CD8-positive, alpha-beta memory T cell (primary cell): ENCODE data around the gene NEB. TPM values are rescaled to one million over a fixed set of nuclear protein-coding genes. Genes with fewer than 3 reads are reported as not detected.
"Not testable (repeated sequence)": the region's sequence is repeated elsewhere in the genome, so short reads cannot be mapped to it uniquely, and the experiment has no call there.

Source experiments
- CTCF ChIA-PET: fragments of 350-600 bp; sonication (Branson Sonifier 250); formaldehyde crosslinking; loops from one replicate; lab custom pipeline; 2021; ENCODE audit warnings: antibody characterized with exemption; lab: Charles Lee
- POLR2A ChIA-PET: fragments of 350-600 bp; sonication (Branson Sonifier 250); formaldehyde crosslinking; loops from one replicate; lab custom pipeline; 2021; ENCODE audit warnings: antibody characterized with exemption; lab: Charles Lee
- DNase-seq, 5 donors: peaks; one replicate each; pipeline versions ENCODE4 v3.0.0 to v3.0.0-alpha.2; 2020 to 2022; ENCODE audit warnings: mixed read lengths in 1 of 5
- H3K27ac ChIP-seq: one replicate; pipeline ENCODE4 v1.7.0; 2013; ENCODE audit warnings: low read depth, mild to moderate bottlenecking, low read length, moderate library complexity
- H3K27me3 ChIP-seq: 2 replicates; pipeline ENCODE4 v1.7.0; 2013; ENCODE audit warnings: low read length, mild to moderate bottlenecking; ENCODE audit not compliant: insufficient read depth, poor library complexity, severe bottlenecking
- H3K36me3 ChIP-seq: 2 replicates; pipeline ENCODE4 v1.7.0; 2013; ENCODE audit warnings: mild to moderate bottlenecking, low read length, moderate library complexity; ENCODE audit not compliant: insufficient read depth
- H3K4me1 ChIP-seq: 2 replicates; pipeline ENCODE4 v1.7.0; 2013; ENCODE audit warnings: mild to moderate bottlenecking, low read length, moderate library complexity; ENCODE audit not compliant: insufficient read depth
- H3K4me3 ChIP-seq: 2 replicates; pipeline ENCODE4 v1.7.0; 2013; ENCODE audit warnings: mild to moderate bottlenecking, low read length
- H3K9me3 ChIP-seq: 2 replicates; pipeline ENCODE4 v1.7.0; 2013; ENCODE audit warnings: mild to moderate bottlenecking, low read length
- H3K27ac Mint-ChIP-seq, 8 donors: one replicate each; pipeline ENCODE4 v1.8.0; 2020 to 2021; ENCODE audit warnings: mixed read lengths in 8 of 8, mild to moderate bottlenecking in 6 of 8, inconsistent platforms in 3 of 8, moderate library complexity in 3 of 8
- H3K27me3 Mint-ChIP-seq, 2 donors: one replicate each; pipeline ENCODE4 v1.8.0; 2020 to 2021; ENCODE audit warnings: mixed read lengths in 2 of 2, mild to moderate bottlenecking in 1 of 2, moderate library complexity in 1 of 2
- H3K36me3 Mint-ChIP-seq, 3 donors: one replicate each; pipeline ENCODE4 v1.8.0; 2020 to 2021; ENCODE audit warnings: mixed read lengths in 3 of 3, inconsistent platforms in 1 of 3, mild to moderate bottlenecking in 1 of 3
- H3K4me1 Mint-ChIP-seq, 3 donors: one replicate each; pipeline ENCODE4 v1.8.0; 2020 to 2021; ENCODE audit warnings: mixed read lengths in 3 of 3, inconsistent platforms in 1 of 3, mild to moderate bottlenecking in 1 of 3
- H3K4me3 Mint-ChIP-seq, 7 donors: one replicate each; pipeline ENCODE4 v1.8.0; 2020 to 2021; ENCODE audit warnings: mixed read lengths in 7 of 7, mild to moderate bottlenecking in 6 of 7, moderate library complexity in 4 of 7, inconsistent platforms in 2 of 7
- H3K9me3 Mint-ChIP-seq, 5 donors: one replicate each; pipeline ENCODE4 v1.8.0; 2020 to 2022; ENCODE audit warnings: mixed read lengths in 5 of 5, mild to moderate bottlenecking in 3 of 5, moderate library complexity in 2 of 5, inconsistent platforms in 1 of 5
- polyA plus RNA-seq: library from polyadenylated mRNA; unstranded; fragments of 300-500 nt; fragmentation: Illumina TruSeq; gene quantifications from one replicate; pipeline ENCODE4 v1.2.3, GENCODE V29; 2021
- total RNA-seq, 2 experiments: library from RNA; stranded (reverse); gene quantifications; one replicate each; pipeline ENCODE4 v1.2.3, GENCODE V29; 2021

NEB gene
- total and polyA plus RNA-seq, 3 experiments from 2014 or later: 0.10 to 0.31 (median 0.29) TPM

DNA sequence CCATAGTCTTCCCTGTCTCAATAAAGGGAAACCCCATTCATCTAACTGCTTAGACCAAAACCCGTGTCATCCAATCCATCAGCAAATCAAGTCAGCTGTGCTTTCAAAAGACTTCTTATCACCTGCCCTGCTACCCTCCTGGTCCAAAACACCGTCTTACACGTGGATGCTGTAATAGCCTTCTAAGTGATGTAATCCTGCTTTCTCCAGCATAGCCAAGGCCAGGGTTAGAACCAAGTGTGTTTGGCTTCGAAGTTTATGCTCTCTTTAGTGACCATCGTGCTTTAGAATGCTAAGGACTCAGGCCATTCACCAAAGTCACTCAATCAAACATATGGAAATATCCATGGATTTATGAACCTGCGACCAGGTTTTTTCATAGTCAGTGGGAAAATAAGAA is 25.5 kb downstream of the NEB start:
- Histone ChIP-seq H3K27ac (no peak overlapping the region), H3K4me3 (no peak overlapping the region), H3K4me1 (no peaks in the 10 kb centered on the region), H3K27me3 (no peaks in the 10 kb centered on the region), H3K36me3 (no peaks in the 10 kb centered on the region), H3K9me3 (no peaks in the 10 kb centered on the region)
- Mint-ChIP-seq H3K4me3 (no peak overlapping the region), H3K4me1 (no peaks in the 10 kb centered on the region), H3K9me3 (no peaks in the 10 kb centered on the region), H3K27ac (no peak overlapping the region), H3K27me3 (peaks cover 3 to 24% of the 10 kb centered on the region in 2 donors), H3K36me3 (peaks cover 0 to 12% (median 0%) of the 10 kb centered on the region in 3 donors)
- DNase-seq: no peak
- ChIA-PET CTCF (no interaction called here), POLR2A (no interaction called here)

- ChIA-PET POLR2A (no interaction called here), CTCF (no interaction called here)
- Histone ChIP-seq H3K9me3 (no peaks in the 10 kb centered on the region), H3K4me3 (no peak overlapping the region), H3K36me3 (no peaks in the 10 kb centered on the region), H3K27me3 (no peaks in the 10 kb centered on the region), H3K27ac (no peak overlapping the region), H3K4me1 (no peaks in the 10 kb centered on the region)
- Mint-ChIP-seq H3K27ac (no peak overlapping the region), H3K9me3 (no peaks in the 10 kb centered on the region), H3K4me1 (no peaks in the 10 kb centered on the region), H3K27me3 (peaks cover 3 to 24% of the 10 kb centered on the region in 2 donors), H3K36me3 (peaks cover 0 to 12% (median 0%) of the 10 kb centered on the region in 3 donors), H3K4me3 (no peak overlapping the region)
- no peak for DNase-seq
Measured at GRCh38 chr2:151707857-151708256, 26.4 kb downstream of the NEB start.

- H3K4me3 ChIP-seq, H3K4me3 Mint-ChIP-seq, CTCF ChIA-PET, H3K27ac Mint-ChIP-seq, H3K27me3 ChIP-seq, H3K36me3 Mint-ChIP-seq, H3K27ac ChIP-seq, H3K36me3 ChIP-seq, H3K4me1 Mint-ChIP-seq, DNase-seq, H3K9me3 ChIP-seq, H3K4me1 ChIP-seq, POLR2A ChIA-PET, H3K9me3 Mint-ChIP-seq: not testable (repeated sequence)
- H3K27me3 Mint-ChIP-seq: peaks cover 3 to 24% of the 10 kb centered on the region in 2 donors
Measured at GRCh38 chr2:151704480-151704961, 29.8 kb downstream of the NEB start.

GRCh38 chr2:151698134-151698533 is 36.1 kb downstream of the NEB start:
- H3K27ac ChIP-seq, H3K4me1 ChIP-seq, H3K36me3 Mint-ChIP-seq, H3K27me3 Mint-ChIP-seq, H3K27ac Mint-ChIP-seq, H3K9me3 Mint-ChIP-seq, CTCF ChIA-PET, H3K27me3 ChIP-seq, H3K4me1 Mint-ChIP-seq, POLR2A ChIA-PET, DNase-seq, H3K4me3 ChIP-seq, H3K36me3 ChIP-seq, H3K9me3 ChIP-seq, H3K4me3 Mint-ChIP-seq: not testable (repeated sequence)

GRCh38 chr2:151695778-151696177 is 38.5 kb downstream of the NEB start:
- Histone ChIP-seq H3K36me3 (no peaks in the 10 kb centered on the region), H3K9me3 (no peaks in the 10 kb centered on the region), H3K4me3 (no peak overlapping the region), H3K4me1 (no peaks in the 10 kb centered on the region), H3K27ac (no peak overlapping the region), H3K27me3 (no peaks in the 10 kb centered on the region)
- POLR2A ChIA-PET: no interaction called here
- no peak for DNase-seq
- H3K27me3 Mint-ChIP-seq: peaks cover 3% of the 10 kb centered on the region in 2 donors
- H3K4me1 Mint-ChIP-seq: no peaks in the 10 kb centered on the region
- H3K4me3 Mint-ChIP-seq: no peak overlapping the region
- H3K9me3 Mint-ChIP-seq: no peaks in the 10 kb centered on the region
- H3K36me3 Mint-ChIP-seq: peaks cover 0 to 4% (median 2%) of the 10 kb centered on the region in 3 donors
- no peak overlapping the region for H3K27ac Mint-ChIP-seq
- CTCF ChIA-PET: no interaction called here

- Mint-ChIP-seq H3K4me3 (no peak overlapping the region), H3K4me1 (peaks cover 0 to 3% (median 1%) of the 10 kb centered on the region in 3 donors), H3K27ac (no peak overlapping the region), H3K9me3 (no peaks in the 10 kb centered on the region), H3K27me3 (peaks cover 3% of the 10 kb centered on the region in 2 donors), H3K36me3 (peaks cover 0 to 4% (median 4%) of the 10 kb centered on the region in 3 donors)
- ChIA-PET POLR2A (no interaction called here), CTCF (no interaction called here)
- H3K27me3 ChIP-seq: no peaks in the 10 kb centered on the region
- DNase-seq: no peak
- H3K4me3 ChIP-seq: no peak overlapping the region
- H3K27ac ChIP-seq: no peak overlapping the region
- H3K4me1 ChIP-seq: no peaks in the 10 kb centered on the region
- no peaks in the 10 kb centered on the region for H3K9me3 ChIP-seq
- H3K36me3 ChIP-seq: no peaks in the 10 kb centered on the region
Measured at GRCh38 chr2:151691631-151692030, 42.6 kb downstream of the NEB start.

GRCh38 chr2:151688719-151689118 is 45.6 kb downstream of the NEB start:
- Mint-ChIP-seq H3K27ac (no peak overlapping the region), H3K27me3 (peaks cover 3% of the 10 kb centered on the region in 2 donors), H3K36me3 (peaks cover 0 to 8% (median 4%) of the 10 kb centered on the region in 3 donors), H3K9me3 (no peaks in the 10 kb centered on the region), H3K4me3 (no peak overlapping the region), H3K4me1 (peaks cover 0 to 3% (median 1%) of the 10 kb centered on the region in 3 donors)
- DNase-seq: no peak
- Histone ChIP-seq H3K27ac (no peak overlapping the region), H3K36me3 (no peaks in the 10 kb centered on the region), H3K4me3 (no peak overlapping the region), H3K9me3 (no peaks in the 10 kb centered on the region), H3K4me1 (no peaks in the 10 kb centered on the region), H3K27me3 (no peaks in the 10 kb centered on the region)
- POLR2A ChIA-PET: interaction anchor here (0.7 kb wide), 1 partner anchor 39 kb away, joined by 8 read pairs; no protein-coding TSS in a partner anchor
- CTCF ChIA-PET: no interaction called here

DNA sequence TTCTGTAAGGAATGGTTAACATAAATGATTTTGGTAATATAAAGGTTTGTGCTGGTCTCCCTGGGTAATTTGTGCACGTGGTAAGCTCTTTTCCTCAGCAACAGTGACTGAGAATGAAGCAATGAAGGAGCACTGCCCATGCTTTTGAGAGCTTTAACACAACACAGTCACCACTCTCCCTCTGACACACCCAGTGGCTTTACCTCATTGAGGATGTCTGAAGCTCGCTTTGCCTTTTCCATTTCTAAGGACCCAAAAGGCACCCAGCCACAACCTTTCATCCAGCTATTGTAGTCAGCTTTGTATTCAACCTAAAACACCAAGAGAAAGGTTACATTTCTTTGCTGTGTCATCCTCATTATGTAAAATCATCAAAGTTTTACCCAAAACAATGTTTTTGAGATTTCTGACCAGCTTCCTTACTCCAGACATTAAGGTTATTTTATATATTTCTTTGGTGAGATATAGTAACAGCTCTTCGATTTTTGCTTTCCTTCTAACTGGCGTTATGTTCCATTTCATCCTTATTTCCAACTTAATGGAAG is 51.7 kb downstream of the NEB start:
- CTCF ChIA-PET: no interaction called here
- no peaks in the 10 kb centered on the region for H3K9me3 ChIP-seq
- no peaks in the 10 kb centered on the region for H3K27me3 ChIP-seq
- POLR2A ChIA-PET: no interaction called here
- Mint-ChIP-seq H3K4me1 (no peaks in the 10 kb centered on the region), H3K27me3 (no peaks in the 10 kb centered on the region), H3K36me3 (peaks cover 0 to 4% (median 0%) of the 10 kb centered on the region in 3 donors), H3K4me3 (no peak overlapping the region), H3K27ac (no peak overlapping the region), H3K9me3 (no peaks in the 10 kb centered on the region)
- no peak overlapping the region for H3K27ac ChIP-seq
- no peak overlapping the region for H3K4me3 ChIP-seq
- H3K36me3 ChIP-seq: no peaks in the 10 kb centered on the region
- no peak for DNase-seq
- no peaks in the 10 kb centered on the region for H3K4me1 ChIP-seq
